ENCODE measurements around the gene CAMSAP1.

CAMSAP1 gene

GRCh38 chr9:135818718-135819475 is 88.4 kb downstream of the CAMSAP1 start:
- TF ChIP-seq TEAD4 (IDR thresholded peaks at IDR 0.05) = no peak
- no peak for TF ChIP-seq ZBTB7A (IDR thresholded peaks at IDR 0.05; ENCODE audit: low read depth)
- TF ChIP-seq CREB1 (IDR thresholded peaks at IDR 0.05; ENCODE audit: low read depth) = no peak
- TF ChIP-seq FOXM1 (IDR thresholded peaks at IDR 0.05; ENCODE audit: borderline replicate concordance, low read depth) = no peak
- TF ChIP-seq MAX (IDR thresholded peaks at IDR 0.05) = no peak
- TF ChIP-seq, protein P1, sequence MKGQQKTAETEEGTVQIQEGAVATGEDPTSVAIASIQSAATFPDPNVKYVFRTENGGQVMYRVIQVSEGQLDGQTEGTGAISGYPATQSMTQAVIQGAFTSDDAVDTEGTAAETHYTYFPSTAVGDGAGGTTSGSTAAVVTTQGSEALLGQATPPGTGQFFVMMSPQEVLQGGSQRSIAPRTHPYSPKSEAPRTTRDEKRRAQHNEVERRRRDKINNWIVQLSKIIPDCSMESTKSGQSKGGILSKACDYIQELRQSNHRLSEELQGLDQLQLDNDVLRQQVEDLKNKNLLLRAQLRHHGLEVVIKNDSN (IDR thresholded peaks at IDR 0.05) = no peak
- no peak for TF ChIP-seq TAF1 (IDR thresholded peaks at IDR 0.05; ENCODE audit: low read depth)
- no peak for TF ChIP-seq RAD21 (IDR thresholded peaks at IDR 0.05; ENCODE audit: low read depth)

- TF ChIP-seq FOXM1 (IDR thresholded peaks at IDR 0.05; ENCODE audit: borderline replicate concordance, low read depth) (no peak), REST (IDR thresholded peaks at IDR 0.05; ENCODE audit: low read depth) (no peak), EP300 (IDR thresholded peaks at IDR 0.05; ENCODE audit: borderline replicate concordance) (no peak)
- TF ChIP-seq, protein P1 (IDR thresholded peaks at IDR 0.05) = no peak
Observed at GRCh38 chr9:135817951-135818717, 89.2 kb downstream of the CAMSAP1 start.

GRCh38 chr9:135816651-135816970 is 90.7 kb downstream of the CAMSAP1 start:
- no peak for TF ChIP-seq CEBPB (IDR thresholded peaks at IDR 0.05)
- TF ChIP-seq NFIC (IDR thresholded peaks at IDR 0.05) = no peak
- TF ChIP-seq, protein P1 (IDR thresholded peaks at IDR 0.05) = no peak
- TF ChIP-seq EGR1 (IDR thresholded peaks at IDR 0.05) = no peak

DNA sequence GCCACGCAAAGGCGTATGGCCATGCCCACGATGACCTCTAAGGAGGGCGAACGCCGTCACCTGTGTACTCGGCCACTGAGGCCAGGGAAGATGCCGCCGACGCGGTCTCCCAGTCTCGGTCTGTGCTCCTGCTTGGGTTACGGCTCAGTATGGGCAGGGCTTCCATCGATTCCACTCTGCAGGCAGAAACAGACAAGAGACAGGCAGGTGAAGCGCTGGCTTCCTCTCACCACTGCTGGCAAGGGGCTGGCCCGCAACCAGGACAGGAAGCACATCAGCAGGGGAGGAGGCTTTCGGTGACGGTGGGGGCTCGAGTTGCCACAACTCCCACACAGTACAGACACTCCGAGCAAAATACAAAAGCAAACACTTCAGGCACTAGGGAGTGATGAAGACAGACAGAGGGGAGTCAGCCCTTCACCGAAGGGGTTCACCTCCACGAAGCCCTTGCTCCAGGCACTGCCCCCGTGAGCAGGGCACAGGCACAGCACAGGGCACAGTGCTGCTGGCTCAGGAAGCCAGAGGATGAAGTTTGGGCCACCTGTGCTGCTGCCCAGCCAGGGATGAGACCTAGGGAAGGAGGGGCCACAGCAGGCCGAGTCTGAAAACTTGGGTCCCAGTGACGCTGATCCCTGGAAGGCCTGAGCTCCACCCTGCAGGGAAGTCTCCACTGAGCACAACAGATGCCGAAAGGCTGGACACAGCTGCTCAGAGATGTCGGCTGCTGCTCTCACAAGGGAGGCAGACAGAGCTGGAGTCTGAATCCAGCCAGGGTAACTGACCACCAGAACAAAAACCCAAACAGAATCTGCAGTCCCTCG is 91.3 kb downstream of the CAMSAP1 start:
- TF ChIP-seq EP300 (IDR thresholded peaks at IDR 0.05; ENCODE audit: borderline replicate concordance) (no peak), ZBTB7A (IDR thresholded peaks at IDR 0.05; ENCODE audit: low read depth) (no peak), MAX (IDR thresholded peaks at IDR 0.05) (no peak), EGR1 (IDR thresholded peaks at IDR 0.05) (no peak), TEAD4 (IDR thresholded peaks at IDR 0.05) (no peak), REST (IDR thresholded peaks at IDR 0.05; ENCODE audit: low read depth) (no peak), RAD21 (IDR thresholded peaks at IDR 0.05; ENCODE audit: low read depth) (no peak), TAF1 (IDR thresholded peaks at IDR 0.05; ENCODE audit: low read depth) (no peak), NFIC (IDR thresholded peaks at IDR 0.05) (no peak), TCF12 (IDR thresholded peaks at IDR 0.05; ENCODE audit: low read depth) (no peak), FOXM1 (IDR thresholded peaks at IDR 0.05; ENCODE audit: borderline replicate concordance, low read depth) (no peak), CEBPB (IDR thresholded peaks at IDR 0.05) (no peak), CREB1 (IDR thresholded peaks at IDR 0.05; ENCODE audit: low read depth) (no peak)
- TF ChIP-seq, protein P1 (IDR thresholded peaks at IDR 0.05) = no peak

- TF ChIP-seq TEAD4 (IDR thresholded peaks at IDR 0.05) (no peak), YY1 (IDR thresholded peaks at IDR 0.05; ENCODE audit: low read depth) (no peak), MAX (IDR thresholded peaks at IDR 0.05) (no peak), FOXM1 (IDR thresholded peaks at IDR 0.05; ENCODE audit: borderline replicate concordance, low read depth) (no peak), REST (IDR thresholded peaks at IDR 0.05; ENCODE audit: low read depth) (no peak), CEBPB (IDR thresholded peaks at IDR 0.05) (no peak), RAD21 (IDR thresholded peaks at IDR 0.05; ENCODE audit: low read depth) (no peak), EGR1 (IDR thresholded peaks at IDR 0.05) (no peak), EP300 (IDR thresholded peaks at IDR 0.05; ENCODE audit: borderline replicate concordance) (no peak), NFIC (IDR thresholded peaks at IDR 0.05) (no peak), CREB1 (IDR thresholded peaks at IDR 0.05; ENCODE audit: low read depth) (no peak)
- TF ChIP-seq, protein P1 (IDR thresholded peaks at IDR 0.05) = no peak
Observed at GRCh38 chr9:135815413-135815812, 91.9 kb downstream of the CAMSAP1 start.
